GM18499 (cell line): ENCODE data around the gene TPCN2.

Source experiments
- ATAC-seq: cut with Tn5 transposase; IDR thresholded peaks from one replicate; pipeline ENCODE4 v1.9.1; 2021; ENCODE audit warnings: moderate number of reproducible peaks; ENCODE audit not compliant: insufficient read depth, unreplicated experiment

TPCN2 gene

GRCh38 chr11:69156235-69156639 is 107.5 kb downstream of the TPCN2 start:
- no peak for ATAC-seq

- ATAC-seq = no peak
These were observed 108.0 kb downstream of the TPCN2 start for GRCh38 chr11:69156673-69157155.

- ATAC-seq = no peak
These were observed 108.6 kb downstream of the TPCN2 start for GRCh38 chr11:69157156-69157821.

- ATAC-seq = no peak
These were observed 109.1 kb downstream of the TPCN2 start for GRCh38 chr11:69157822-69158231.

GRCh38 chr11:69158301-69159149 is 109.8 kb downstream of the TPCN2 start:
- no peak for ATAC-seq

- ATAC-seq = no peak
These were observed 110.6 kb downstream of the TPCN2 start for GRCh38 chr11:69159150-69159852.

GRCh38 chr11:69160296-69161116 is 111.8 kb downstream of the TPCN2 start:
- no peak for ATAC-seq

GRCh38 chr11:69161117-69161407 is 112.3 kb downstream of the TPCN2 start:
- ATAC-seq = no peak

- ATAC-seq = no peak
These were observed 113.8 kb downstream of the TPCN2 start for GRCh38 chr11:69162505-69162904.

GRCh38 chr11:69163842-69164241 is 115.1 kb downstream of the TPCN2 start:
- ATAC-seq = no peak

- ATAC-seq = no peak
These were observed 116.1 kb downstream of the TPCN2 start for GRCh38 chr11:69164824-69165223.

- no peak for ATAC-seq
These were observed 117.0 kb downstream of the TPCN2 start for GRCh38 chr11:69165775-69166174.

- ATAC-seq = peak; percentile 75
These were observed 117.7 kb downstream of the TPCN2 start for GRCh38 chr11:69166218-69167115.

GRCh38 chr11:69167130-69167915 is 118.6 kb downstream of the TPCN2 start:
- no peak for ATAC-seq

- no peak for ATAC-seq
These were observed 119.4 kb downstream of the TPCN2 start for GRCh38 chr11:69167916-69168691.

GRCh38 chr11:69169479-69169878 is 120.7 kb downstream of the TPCN2 start:
- ATAC-seq = no peak

GRCh38 chr11:69170704-69171103 is 122.0 kb downstream of the TPCN2 start:
- no peak for ATAC-seq
